Measurements from ENCODE around the gene SPSB2. TPM values are rescaled to one million over a fixed set of nuclear protein-coding genes. Genes with fewer than 3 reads are reported as not detected.

SPSB2 gene
- total and polyA plus RNA-seq, 9 of the 15 experiments (the other 6 are each of a cell fraction or from before 2014, with no cell fraction given): 0.10 to 10.6 (median 1.9) TPM

DNA sequence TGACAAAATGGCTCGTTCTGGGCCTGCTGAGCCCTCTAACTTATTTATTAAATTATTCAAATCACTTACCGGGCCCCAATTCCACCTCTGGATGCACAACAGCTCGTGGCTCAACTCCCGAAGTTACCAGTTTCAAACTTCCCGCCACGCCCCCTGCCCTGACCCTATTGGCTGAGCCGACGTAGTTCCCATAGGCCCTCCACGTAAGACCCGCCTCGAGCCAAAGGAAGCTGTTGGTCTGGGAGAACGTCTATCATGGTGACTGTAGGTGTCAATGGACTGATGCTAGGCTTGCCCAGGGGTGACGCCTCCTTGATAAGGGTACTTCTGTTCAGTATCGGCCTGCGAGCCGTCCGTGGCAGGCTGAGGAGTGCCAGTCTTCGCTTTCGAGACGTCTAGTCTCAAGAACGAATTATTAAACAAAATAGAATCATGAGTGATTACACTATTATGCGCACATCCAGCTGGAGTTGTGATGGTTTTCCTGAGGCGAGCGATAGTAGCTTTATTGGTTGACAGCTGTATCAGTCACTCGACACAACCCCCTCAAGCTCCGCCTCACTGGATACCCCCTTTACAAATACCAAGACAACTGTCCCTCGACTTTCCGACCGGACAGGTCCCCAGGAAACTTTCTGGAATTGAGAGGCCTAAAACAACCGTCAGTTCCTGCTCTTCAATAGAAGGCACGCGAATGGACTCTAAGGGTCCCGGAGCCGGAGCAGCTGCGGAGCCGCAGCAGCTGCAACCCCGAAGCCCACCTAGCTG is 21.8 kb downstream of the SPSB2 start, which contains the start of gene CDCA3 (continued):
- TF ChIP-seq, protein P1, sequence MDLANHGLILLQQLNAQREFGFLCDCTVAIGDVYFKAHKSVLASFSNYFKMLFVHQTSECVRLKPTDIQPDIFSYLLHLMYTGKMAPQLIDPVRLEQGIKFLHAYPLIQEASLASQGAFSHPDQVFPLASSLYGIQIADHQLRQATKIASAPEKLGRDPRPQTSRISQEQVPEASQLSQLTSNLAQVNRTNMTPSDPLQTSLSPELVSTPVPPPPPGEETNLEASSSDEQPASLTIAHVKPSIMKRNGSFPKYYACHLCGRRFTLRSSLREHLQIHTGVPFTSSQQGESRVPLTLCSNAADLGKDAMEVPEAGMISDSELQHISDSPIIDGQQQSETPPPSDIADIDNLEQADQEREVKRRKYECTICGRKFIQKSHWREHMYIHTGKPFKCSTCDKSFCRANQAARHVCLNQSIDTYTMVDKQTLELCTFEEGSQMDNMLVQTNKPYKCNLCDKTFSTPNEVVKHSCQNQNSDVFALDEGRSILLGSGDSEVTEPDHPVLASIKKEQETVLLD (IDR thresholded peaks at IDR 0.05): no peak
- TF ChIP-seq ARHGAP35 (IDR thresholded peaks at IDR 0.05; ENCODE audit: partially characterized antibody) (no peak), CBX8 (IDR thresholded peaks at IDR 0.05; ENCODE audit: borderline replicate concordance, extremely low read depth, low read depth, low read length, poor library complexity, severe bottlenecking) (no peak), ZNF76 (CRISPR knock-in tag; IDR thresholded peaks at IDR 0.05; ENCODE audit: borderline replicate concordance) (no peak), FOXJ3 (CRISPR knock-in tag; IDR thresholded peaks at IDR 0.05) (no peak), ZKSCAN3 (CRISPR knock-in tag; IDR thresholded peaks at IDR 0.05) (no peak), FOXA3 (CRISPR knock-in tag; conservative IDR thresholded peaks at IDR 0.05 in 1 of 2, IDR thresholded peaks at IDR 0.05 in 1 of 2) (no peak), RBM17 (IDR thresholded peaks at IDR 0.05; ENCODE audit: borderline replicate concordance, low read depth, low read length) (no peak), FOXJ2 (tag; IDR thresholded peaks at IDR 0.05) (no peak), DACH1 (IDR thresholded peaks at IDR 0.05; ENCODE audit: partially characterized antibody) (no peak), FIP1L1 (IDR thresholded peaks at IDR 0.05; ENCODE audit: low read depth, low read length, poor library complexity, severe bottlenecking) (no peak), ASH1L (IDR thresholded peaks at IDR 0.05; ENCODE audit: borderline replicate concordance, low read depth, partially characterized antibody) (peak; percentile 91), NCOR1 (IDR thresholded peaks at IDR 0.05) (no peak), FOXA1 (IDR thresholded peaks at IDR 0.05; ENCODE audit: borderline replicate concordance) (no peak), ZNF589 (CRISPR knock-in tag; IDR thresholded peaks at IDR 0.05; ENCODE audit: low read depth) (no peak), ELF4 (CRISPR knock-in tag; IDR thresholded peaks at IDR 0.05) (no peak)
- TF ChIP-seq, protein P2, sequence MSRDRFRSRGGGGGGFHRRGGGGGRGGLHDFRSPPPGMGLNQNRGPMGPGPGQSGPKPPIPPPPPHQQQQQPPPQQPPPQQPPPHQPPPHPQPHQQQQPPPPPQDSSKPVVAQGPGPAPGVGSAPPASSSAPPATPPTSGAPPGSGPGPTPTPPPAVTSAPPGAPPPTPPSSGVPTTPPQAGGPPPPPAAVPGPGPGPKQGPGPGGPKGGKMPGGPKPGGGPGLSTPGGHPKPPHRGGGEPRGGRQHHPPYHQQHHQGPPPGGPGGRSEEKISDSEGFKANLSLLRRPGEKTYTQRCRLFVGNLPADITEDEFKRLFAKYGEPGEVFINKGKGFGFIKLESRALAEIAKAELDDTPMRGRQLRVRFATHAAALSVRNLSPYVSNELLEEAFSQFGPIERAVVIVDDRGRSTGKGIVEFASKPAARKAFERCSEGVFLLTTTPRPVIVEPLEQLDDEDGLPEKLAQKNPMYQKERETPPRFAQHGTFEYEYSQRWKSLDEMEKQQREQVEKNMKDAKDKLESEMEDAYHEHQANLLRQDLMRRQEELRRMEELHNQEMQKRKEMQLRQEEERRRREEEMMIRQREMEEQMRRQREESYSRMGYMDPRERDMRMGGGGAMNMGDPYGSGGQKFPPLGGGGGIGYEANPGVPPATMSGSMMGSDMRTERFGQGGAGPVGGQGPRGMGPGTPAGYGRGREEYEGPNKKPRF (IDR thresholded peaks at IDR 0.05; ENCODE audit: low read depth, low read length): no peak
- TF ChIP-seq, protein P3, sequence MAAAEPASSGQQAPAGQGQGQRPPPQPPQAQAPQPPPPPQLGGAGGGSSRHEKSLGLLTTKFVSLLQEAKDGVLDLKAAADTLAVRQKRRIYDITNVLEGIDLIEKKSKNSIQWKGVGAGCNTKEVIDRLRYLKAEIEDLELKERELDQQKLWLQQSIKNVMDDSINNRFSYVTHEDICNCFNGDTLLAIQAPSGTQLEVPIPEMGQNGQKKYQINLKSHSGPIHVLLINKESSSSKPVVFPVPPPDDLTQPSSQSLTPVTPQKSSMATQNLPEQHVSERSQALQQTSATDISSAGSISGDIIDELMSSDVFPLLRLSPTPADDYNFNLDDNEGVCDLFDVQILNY (CRISPR knock-in tag; IDR thresholded peaks at IDR 0.05): peak; percentile 85; the same call in 1 of the 2 replicates
- TF ChIP-seq, protein P4, sequence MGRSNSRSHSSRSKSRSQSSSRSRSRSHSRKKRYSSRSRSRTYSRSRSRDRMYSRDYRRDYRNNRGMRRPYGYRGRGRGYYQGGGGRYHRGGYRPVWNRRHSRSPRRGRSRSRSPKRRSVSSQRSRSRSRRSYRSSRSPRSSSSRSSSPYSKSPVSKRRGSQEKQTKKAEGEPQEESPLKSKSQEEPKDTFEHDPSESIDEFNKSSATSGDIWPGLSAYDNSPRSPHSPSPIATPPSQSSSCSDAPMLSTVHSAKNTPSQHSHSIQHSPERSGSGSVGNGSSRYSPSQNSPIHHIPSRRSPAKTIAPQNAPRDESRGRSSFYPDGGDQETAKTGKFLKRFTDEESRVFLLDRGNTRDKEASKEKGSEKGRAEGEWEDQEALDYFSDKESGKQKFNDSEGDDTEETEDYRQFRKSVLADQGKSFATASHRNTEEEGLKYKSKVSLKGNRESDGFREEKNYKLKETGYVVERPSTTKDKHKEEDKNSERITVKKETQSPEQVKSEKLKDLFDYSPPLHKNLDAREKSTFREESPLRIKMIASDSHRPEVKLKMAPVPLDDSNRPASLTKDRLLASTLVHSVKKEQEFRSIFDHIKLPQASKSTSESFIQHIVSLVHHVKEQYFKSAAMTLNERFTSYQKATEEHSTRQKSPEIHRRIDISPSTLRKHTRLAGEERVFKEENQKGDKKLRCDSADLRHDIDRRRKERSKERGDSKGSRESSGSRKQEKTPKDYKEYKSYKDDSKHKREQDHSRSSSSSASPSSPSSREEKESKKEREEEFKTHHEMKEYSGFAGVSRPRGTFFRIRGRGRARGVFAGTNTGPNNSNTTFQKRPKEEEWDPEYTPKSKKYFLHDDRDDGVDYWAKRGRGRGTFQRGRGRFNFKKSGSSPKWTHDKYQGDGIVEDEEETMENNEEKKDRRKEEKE (IDR thresholded peaks at IDR 0.05; ENCODE audit: borderline replicate concordance in 1 of 2, control insufficient read depth in 1 of 2, low read depth in 2 of 2, low read length in 1 of 2): no peak

Measured in K562 (cell line).